Measurements from ENCODE around the gene MRPL12.
A peak's percentile ranks its signal among the peaks of the same experiment; 100 is the strongest.

Gene MRPL12

GRCh38 chr17:81712468-81713003 lies 9.4 kb downstream of the MRPL12 start:
- Mint-ChIP-seq H3K36me3 (peaks cover 8 to 15% of the 10 kb centered on the region in 2 donors), H3K9me3 (no peaks in the 10 kb centered on the region), H3K27me3 (no peaks in the 10 kb centered on the region), H3K27ac (peak overlapping the region; percentile 89), H3K4me3 (peak overlapping the region; percentile 82 to 87), H3K4me1 (peaks cover 15 to 40% of the 10 kb centered on the region in 2 donors)
- DNase-seq (no peak), ATAC-seq (replicated peaks) (peak; percentile 26 to 42)

- H3K9me3 Mint-ChIP-seq = no peaks in the 10 kb centered on the region
Observed at GRCh38 chr17:81713004-81713555, 9.9 kb downstream of the MRPL12 start.

DNA sequence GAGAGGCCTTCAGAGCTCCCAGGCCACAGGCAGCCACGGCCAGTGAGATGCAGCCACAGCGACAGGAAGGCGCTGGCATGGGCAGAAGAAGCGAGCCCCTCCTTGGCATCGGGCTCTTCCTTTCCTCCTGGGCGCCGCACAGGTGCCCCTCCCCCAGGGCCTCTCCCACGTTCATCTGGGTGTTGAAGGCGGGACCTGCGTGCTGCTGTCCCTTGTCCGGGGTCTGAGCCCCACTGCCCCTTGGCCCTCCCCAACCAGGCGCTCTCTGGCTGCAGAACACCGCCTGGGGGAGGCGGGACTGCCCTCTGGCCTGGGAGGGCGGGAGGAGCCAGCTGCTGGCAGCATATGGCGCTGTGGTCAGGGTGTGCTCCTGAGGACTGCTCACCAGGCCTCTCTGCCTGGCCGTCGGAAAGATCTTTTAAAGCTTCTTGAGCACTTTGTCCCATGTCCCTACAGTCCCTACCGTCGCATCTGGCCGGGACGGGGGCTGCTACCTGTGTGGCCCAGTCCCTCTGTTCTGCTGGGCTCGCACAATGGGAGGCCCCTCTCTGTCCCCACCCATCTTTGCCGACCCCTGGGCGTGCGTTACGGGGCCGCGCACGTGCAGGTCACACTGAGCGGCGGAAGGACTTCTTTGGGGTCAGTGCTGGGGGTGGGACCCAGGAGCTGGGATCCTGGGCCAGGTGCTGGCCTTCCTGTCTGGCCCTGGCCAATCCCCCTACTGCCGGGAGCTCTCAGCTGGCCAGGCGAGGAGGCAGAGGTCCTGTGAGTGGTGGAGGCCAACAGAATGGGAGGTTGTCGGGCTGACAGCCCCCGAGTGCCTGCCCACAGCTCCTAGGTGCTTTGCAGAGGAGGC lies 10.6 kb downstream of the MRPL12 start:
- Mint-ChIP-seq H3K36me3 (peaks cover 8 to 15% of the 10 kb centered on the region in 2 donors), H3K9me3 (no peaks in the 10 kb centered on the region), H3K27ac (no peak overlapping the region), H3K4me3 (peak overlapping the region in 1 of 2 donors; percentile 41), H3K4me1 (peaks cover 15 to 40% of the 10 kb centered on the region in 2 donors), H3K27me3 (no peaks in the 10 kb centered on the region)
- no peak for ATAC-seq (replicated peaks)
- DNase-seq = no peak

More at GRCh38 chr17:81713004-81713555, 9.9 kb downstream of the MRPL12 start:
- DNase-seq = no peak
- H3K27ac Mint-ChIP-seq = peak overlapping the region; percentile 89
- peaks cover 15 to 40% of the 10 kb centered on the region in 2 donors for H3K4me1 Mint-ChIP-seq
- no peaks in the 10 kb centered on the region for H3K27me3 Mint-ChIP-seq
- peaks cover 8 to 16% of the 10 kb centered on the region in 2 donors for H3K36me3 Mint-ChIP-seq
- peak overlapping the region; percentile 82 to 87 for H3K4me3 Mint-ChIP-seq
- no peak for ATAC-seq (replicated peaks)

DNA sequence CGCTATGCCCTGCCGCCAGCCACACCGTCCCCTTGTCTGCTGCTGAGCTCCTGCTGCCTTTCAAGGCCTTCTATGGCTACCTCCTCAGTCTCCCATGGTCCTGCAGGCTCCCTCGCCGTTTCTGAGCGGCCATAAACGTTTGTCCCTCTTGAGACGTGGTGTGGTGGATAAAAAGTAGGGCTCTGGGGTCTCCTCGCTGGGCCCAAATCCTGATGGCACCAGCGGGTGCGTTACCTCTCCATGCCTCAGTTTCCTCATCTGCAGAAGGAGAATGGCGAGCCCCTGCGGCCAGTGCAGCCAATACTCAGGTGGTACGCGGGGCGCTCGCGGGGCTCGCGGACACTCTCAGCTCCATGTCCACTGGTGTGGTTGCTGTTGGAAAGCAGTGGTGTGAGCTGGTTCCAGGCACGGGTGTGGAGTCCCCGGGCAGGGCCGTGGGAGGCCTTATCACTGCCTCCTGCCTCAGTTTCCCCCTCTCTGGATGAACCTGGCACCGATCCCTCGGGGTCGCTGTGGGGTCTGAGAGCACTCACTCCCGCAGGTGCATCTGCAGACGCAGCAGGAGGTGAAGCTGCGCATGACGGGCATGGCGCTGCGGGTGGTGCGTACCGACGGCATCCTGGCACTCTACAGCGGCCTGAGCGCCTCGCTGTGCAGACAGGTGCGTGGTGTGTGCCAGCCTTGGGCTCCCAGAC lies 11.4 kb downstream of the MRPL12 start:
- Mint-ChIP-seq H3K36me3 (peaks cover 6 to 15% of the 10 kb centered on the region in 2 donors), H3K27ac (no peak overlapping the region), H3K4me1 (peaks cover 15 to 40% of the 10 kb centered on the region in 2 donors), H3K27me3 (no peaks in the 10 kb centered on the region), H3K9me3 (no peaks in the 10 kb centered on the region), H3K4me3 (no peak overlapping the region)
- ATAC-seq (replicated peaks) (no peak), DNase-seq (no peak)

GRCh38 chr17:81715107-81715871 lies 12.1 kb downstream of the MRPL12 start:
- no peak for DNase-seq
- Mint-ChIP-seq H3K27ac (no peak overlapping the region), H3K4me3 (no peak overlapping the region), H3K9me3 (no peaks in the 10 kb centered on the region), H3K36me3 (peaks cover 3 to 18% of the 10 kb centered on the region in 2 donors), H3K4me1 (peaks cover 12 to 37% of the 10 kb centered on the region in 2 donors), H3K27me3 (no peaks in the 10 kb centered on the region)
- no peak for ATAC-seq (replicated peaks)

DNA sequence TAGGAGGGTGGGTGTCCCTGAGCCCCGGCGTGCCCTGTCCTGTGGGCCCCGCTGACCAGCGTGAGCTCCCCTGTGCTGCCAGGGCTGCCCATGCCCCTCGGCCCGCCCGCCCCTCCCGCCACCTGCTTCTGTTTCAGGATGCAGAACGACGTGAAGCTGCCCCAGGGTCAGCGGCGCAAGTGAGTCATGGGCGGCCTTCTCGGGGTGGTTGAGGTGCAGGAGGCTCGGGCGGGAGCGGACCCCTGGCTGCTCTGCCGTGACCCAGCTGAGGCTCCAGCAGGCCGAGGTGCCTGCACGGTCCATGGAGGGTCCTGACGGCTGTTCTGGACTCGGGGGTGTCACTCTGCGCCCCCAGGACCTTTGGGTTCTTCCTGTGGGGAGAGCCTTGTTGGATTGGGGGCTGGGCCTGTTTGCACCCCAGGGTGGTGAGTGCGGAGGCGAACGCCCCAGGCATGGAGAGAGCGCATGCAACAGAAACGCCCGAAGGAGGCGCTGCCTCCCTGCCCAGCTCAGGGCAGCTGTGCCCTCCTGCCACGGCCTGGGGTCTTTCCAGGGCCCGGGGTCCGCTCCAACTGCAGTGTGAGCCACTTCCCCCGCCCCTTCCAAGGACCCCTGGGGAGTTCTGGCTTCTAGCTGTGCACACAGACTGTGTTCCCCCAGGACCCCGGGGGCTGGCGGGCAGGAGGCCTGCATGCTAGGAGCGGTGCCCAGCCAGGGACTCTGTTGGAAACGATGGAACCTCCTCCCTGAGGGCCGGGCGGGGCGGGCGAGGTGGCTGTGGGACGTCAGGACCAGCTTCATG lies 12.9 kb downstream of the MRPL12 start:
- Mint-ChIP-seq H3K36me3 (peaks cover 3 to 14% of the 10 kb centered on the region in 2 donors), H3K4me3 (no peak overlapping the region), H3K9me3 (no peaks in the 10 kb centered on the region), H3K4me1 (peaks cover 5 to 29% of the 10 kb centered on the region in 2 donors), H3K27ac (no peak overlapping the region), H3K27me3 (no peaks in the 10 kb centered on the region)
- DNase-seq (no peak), ATAC-seq (replicated peaks) (no peak)

GRCh38 chr17:81716674-81716996 lies 13.5 kb downstream of the MRPL12 start:
- no peak for ATAC-seq (replicated peaks)
- Mint-ChIP-seq H3K27me3 (no peaks in the 10 kb centered on the region), H3K9me3 (no peaks in the 10 kb centered on the region), H3K4me1 (peaks cover 3 to 23% of the 10 kb centered on the region in 2 donors), H3K27ac (no peak overlapping the region), H3K36me3 (peaks cover 3 to 14% of the 10 kb centered on the region in 2 donors), H3K4me3 (no peak overlapping the region)
- no peak for DNase-seq

GRCh38 chr17:81717049-81717765 lies 14.0 kb downstream of the MRPL12 start:
- H3K4me1 Mint-ChIP-seq = peaks cover 3 to 22% of the 10 kb centered on the region in 2 donors
- ATAC-seq (replicated peaks) (no peak), DNase-seq (no peak)
- H3K36me3 Mint-ChIP-seq = peaks cover 3 to 14% of the 10 kb centered on the region in 2 donors
- no peak overlapping the region for H3K27ac Mint-ChIP-seq
- H3K4me3 Mint-ChIP-seq = no peak overlapping the region
- no peaks in the 10 kb centered on the region for H3K9me3 Mint-ChIP-seq
- no peaks in the 10 kb centered on the region for H3K27me3 Mint-ChIP-seq

- ATAC-seq (replicated peaks) (no peak), DNase-seq (no peak)
- no peaks in the 10 kb centered on the region for H3K27me3 Mint-ChIP-seq
- peaks cover 3 to 14% of the 10 kb centered on the region in 2 donors for H3K36me3 Mint-ChIP-seq
- no peak overlapping the region for H3K27ac Mint-ChIP-seq
- peaks cover 2 to 19% of the 10 kb centered on the region in 2 donors for H3K4me1 Mint-ChIP-seq
- H3K4me3 Mint-ChIP-seq = no peak overlapping the region
- no peaks in the 10 kb centered on the region for H3K9me3 Mint-ChIP-seq
Observed at GRCh38 chr17:81717766-81718089, 14.6 kb downstream of the MRPL12 start.

- H3K36me3 Mint-ChIP-seq = peaks cover 3 to 14% of the 10 kb centered on the region in 2 donors
- no peak for ATAC-seq (replicated peaks)
- DNase-seq = no peak
- no peak overlapping the region for H3K4me3 Mint-ChIP-seq
- H3K27ac Mint-ChIP-seq = no peak overlapping the region
- peaks cover 12 to 13% of the 10 kb centered on the region in 2 donors for H3K27me3 Mint-ChIP-seq
- H3K4me1 Mint-ChIP-seq = peaks cover 0 to under 1% of the 10 kb centered on the region in 2 donors
- no peaks in the 10 kb centered on the region for H3K9me3 Mint-ChIP-seq
Observed at GRCh38 chr17:81719410-81720266, 16.5 kb downstream of the MRPL12 start.

DNA sequence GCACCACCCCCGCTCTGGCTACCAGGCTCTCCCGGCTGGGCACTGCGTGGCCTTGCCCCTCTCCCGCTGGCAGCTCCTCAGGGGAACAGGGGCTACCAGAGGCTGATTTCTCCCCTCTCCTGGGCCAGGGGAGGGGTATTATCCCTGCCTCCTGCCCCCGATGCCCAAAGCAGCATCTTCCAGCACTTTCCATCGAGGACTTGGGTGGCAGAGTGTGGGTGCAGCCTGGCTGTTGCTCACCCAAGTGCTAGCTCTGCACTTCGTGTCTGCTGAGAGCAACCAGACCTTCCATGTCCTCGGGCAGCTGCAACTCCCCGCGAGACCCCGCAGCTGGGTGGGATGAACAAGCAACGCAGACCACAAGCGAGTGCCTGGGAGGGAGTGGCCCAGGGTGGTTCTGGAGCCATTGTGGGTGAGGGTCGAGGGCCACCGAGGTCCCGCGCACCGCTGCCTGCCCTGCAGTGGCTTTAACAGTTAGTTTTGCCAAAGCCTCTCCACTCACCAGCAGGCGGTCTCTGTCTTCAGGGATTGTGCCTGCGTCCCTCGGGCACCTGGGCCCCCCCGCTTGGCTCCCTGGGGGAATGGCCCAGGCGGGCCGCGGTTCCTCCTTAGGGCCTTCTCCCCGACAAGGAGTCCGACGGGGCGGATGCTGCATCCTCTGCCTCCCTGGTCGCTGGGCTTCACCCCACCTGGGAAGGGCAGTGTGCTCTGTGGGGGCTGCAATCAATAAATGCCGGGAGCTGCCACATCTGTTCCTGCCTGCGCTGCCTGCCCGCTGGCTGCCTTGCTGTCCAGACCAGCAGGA lies 17.3 kb downstream of the MRPL12 start:
- H3K27ac Mint-ChIP-seq = no peak overlapping the region
- no peak overlapping the region for H3K4me3 Mint-ChIP-seq
- peaks cover 3 to 14% of the 10 kb centered on the region in 2 donors for H3K36me3 Mint-ChIP-seq
- no peaks in the 10 kb centered on the region for H3K4me1 Mint-ChIP-seq
- ATAC-seq (replicated peaks) (no peak), DNase-seq (no peak)
- no peaks in the 10 kb centered on the region for H3K9me3 Mint-ChIP-seq
- peaks cover 12 to 13% of the 10 kb centered on the region in 2 donors for H3K27me3 Mint-ChIP-seq
